H9 (cell line): ENCODE results near the gene HNRNPLL. TPM values are rescaled to one million over a fixed set of nuclear protein-coding genes. Genes with fewer than 3 reads are reported as not detected.

Source experiments
- DNase-seq: peaks from one replicate; pipeline ENCODE4 v3.0.0-alpha.2; 2017
- H2AFZ ChIP-seq: one replicate; pipeline ENCODE4 v1.6.1; 2013; ENCODE audit warnings: mild to moderate bottlenecking, low read length, control low read depth, moderate library complexity
- H2AK5ac ChIP-seq: 2 replicates; pipeline ENCODE4 v1.6.1; 2013; ENCODE audit warnings: low read length, control low read depth, mixed read lengths; ENCODE audit not compliant: insufficient read length
- H2BK120ac ChIP-seq: one replicate; pipeline ENCODE4 v1.6.1; 2013; ENCODE audit warnings: low read depth, mild to moderate bottlenecking, low read length, control low read depth, inconsistent platforms; ENCODE audit not compliant: poor library complexity, severe bottlenecking
- H2BK12ac ChIP-seq: 2 replicates; pipeline ENCODE4 v1.6.1; 2013; ENCODE audit warnings: low read length, control low read depth, mixed read lengths, low read depth; ENCODE audit not compliant: insufficient read length
- H2BK15ac ChIP-seq: 2 replicates; pipeline ENCODE4 v1.6.1; 2013; ENCODE audit warnings: low read depth, low read length, control low read depth
- H2BK20ac ChIP-seq: one replicate; pipeline ENCODE4 v1.6.1; 2013; ENCODE audit warnings: low read depth, mild to moderate bottlenecking, low read length, control low read depth, inconsistent platforms; ENCODE audit not compliant: poor library complexity, severe bottlenecking
- H2BK5ac ChIP-seq: 2 replicates; pipeline ENCODE4 v1.6.1; 2013; ENCODE audit warnings: low read length, control low read depth, mixed read lengths; ENCODE audit not compliant: insufficient read length
- H3K14ac ChIP-seq: 2 replicates; pipeline ENCODE4 v1.6.1; 2013; ENCODE audit warnings: low read length, control low read depth; ENCODE audit not compliant: insufficient read depth
- H3K18ac ChIP-seq: 2 replicates; pipeline ENCODE4 v1.6.1; 2013; ENCODE audit warnings: low read depth, mild to moderate bottlenecking, mixed read lengths, low read length, control low read depth; ENCODE audit not compliant: insufficient read length
- H3K23ac ChIP-seq: 2 replicates; pipeline ENCODE4 v1.6.1; 2013; ENCODE audit warnings: low read length, control low read depth, mixed read lengths, low read depth; ENCODE audit not compliant: insufficient read length
- H3K23me2 ChIP-seq: 2 replicates; pipeline ENCODE4 v1.6.1; 2013; ENCODE audit warnings: low read depth, mild to moderate bottlenecking, mixed read lengths, low read length, control low read depth; ENCODE audit not compliant: insufficient read length, poor library complexity, severe bottlenecking
- H3K27ac ChIP-seq: 2 replicates; pipeline ENCODE4 v1.5.1; 2013; ENCODE audit warnings: low read length, control low read depth, mixed read lengths, low read depth; ENCODE audit not compliant: insufficient read length
- H3K27me3 ChIP-seq: 2 replicates; pipeline ENCODE4 v1.6.1; 2013; ENCODE audit warnings: low read length, control low read depth, inconsistent platforms; ENCODE audit not compliant: insufficient read depth
- H3K4ac ChIP-seq: 2 replicates; pipeline ENCODE4 v1.6.1; 2013; ENCODE audit warnings: low read depth, mild to moderate bottlenecking, control low read depth, inconsistent platforms, low read length, moderate library complexity
- H3K4me1 ChIP-seq: 2 replicates; pipeline ENCODE4 v1.6.1; 2013; ENCODE audit warnings: low read length, control low read depth, inconsistent platforms; ENCODE audit not compliant: insufficient read depth
- H3K4me2 ChIP-seq: 2 replicates; pipeline ENCODE4 v1.6.1; 2013; ENCODE audit warnings: low read length, control low read depth, mixed read lengths; ENCODE audit not compliant: insufficient read length, insufficient read depth
- H3K56ac ChIP-seq: 2 replicates; pipeline ENCODE4 v1.6.1; 2013; ENCODE audit warnings: low read depth, mild to moderate bottlenecking, mixed read lengths, low read length, control low read depth; ENCODE audit not compliant: insufficient read length
- H3K79me1 ChIP-seq: 2 replicates; pipeline ENCODE4 v1.6.1; 2013; ENCODE audit warnings: low read depth, mild to moderate bottlenecking, moderate library complexity, low read length, control low read depth, inconsistent platforms; ENCODE audit not compliant: insufficient read depth, poor library complexity, severe bottlenecking
- H3K79me2 ChIP-seq: 2 replicates; pipeline ENCODE4 v1.6.1; 2013; ENCODE audit warnings: low read length, control low read depth, inconsistent platforms; ENCODE audit not compliant: insufficient read depth
- H3K9ac ChIP-seq: 2 replicates; pipeline ENCODE4 v1.6.1; 2013; ENCODE audit warnings: low read length, control low read depth, mixed read lengths; ENCODE audit not compliant: insufficient read length; ENCODE audit errors: extremely low read depth
- H3K9me3 ChIP-seq: one replicate; pipeline ENCODE4 v1.6.1; 2013; ENCODE audit warnings: low read depth, low read length, inconsistent platforms; ENCODE audit not compliant: control insufficient read depth
- H3T11ph ChIP-seq: one replicate; pipeline ENCODE4 v1.6.1; 2013; ENCODE audit warnings: mild to moderate bottlenecking, low read length, control low read depth, inconsistent platforms
- H4K20me1 ChIP-seq: one replicate; pipeline ENCODE4 v1.6.1; 2013; ENCODE audit not compliant: control insufficient read depth, insufficient read length, insufficient read depth
- H4K5ac ChIP-seq: 2 replicates; pipeline ENCODE4 v1.6.1; 2013; ENCODE audit warnings: low read depth, mild to moderate bottlenecking, mixed read lengths, low read length, control low read depth; ENCODE audit not compliant: insufficient read length
- H4K8ac ChIP-seq: replicated peaks from 2 replicates; pipeline ENCODE4 v1.6.1; 2013; ENCODE audit warnings: low read length, control low read depth, mixed read lengths, low read depth; ENCODE audit not compliant: insufficient read length
- H4K91ac ChIP-seq: 2 replicates; pipeline ENCODE4 v1.6.1; 2013; ENCODE audit warnings: low read depth, mild to moderate bottlenecking, moderate library complexity, mixed read lengths, low read length, control low read depth; ENCODE audit not compliant: insufficient read length
- H3K27ac Mint-ChIP-seq, 3 experiments: 2 replicates in 2 of 3; 3 replicates in 1 of 3; pipeline ENCODE4 v1.8.0; 2020 to 2021; ENCODE audit warnings: mixed read lengths in 3 of 3, mild to moderate bottlenecking in 1 of 3, moderate library complexity in 1 of 3
- H3K27me3 Mint-ChIP-seq: 2 replicates; pipeline ENCODE4 v1.8.0; 2021; ENCODE audit warnings: low read depth, mild to moderate bottlenecking, moderate library complexity, mixed read lengths
- H3K36me3 Mint-ChIP-seq, 3 experiments: 2 replicates in 2 of 3; 3 replicates in 1 of 3; pipeline ENCODE4 v1.8.0; 2020 to 2021; ENCODE audit warnings: low read depth in 3 of 3, mixed read lengths in 3 of 3; ENCODE audit not compliant: insufficient read depth in 1 of 3
- H3K4me1 Mint-ChIP-seq, 2 experiments: 2 replicates each; pipeline ENCODE4 v1.8.0; 2020; ENCODE audit warnings: mixed read lengths in 2 of 2
- H3K4me3 Mint-ChIP-seq, 2 experiments: 2 replicates in 1 of 2; 3 replicates in 1 of 2; pipeline ENCODE4 v1.8.0; 2020 to 2021; ENCODE audit warnings: mild to moderate bottlenecking in 2 of 2, mixed read lengths in 2 of 2, moderate library complexity in 1 of 2
- H3K9me3 Mint-ChIP-seq, 2 experiments: 2 replicates in 1 of 2; 3 replicates in 1 of 2; pipeline ENCODE4 v1.8.0; 2020; ENCODE audit warnings: mild to moderate bottlenecking in 2 of 2, mixed read lengths in 2 of 2, moderate library complexity in 1 of 2
- CTCF ChIP-seq: fragments of 200-600 bp; sonication (generic); conservative IDR thresholded peaks from 3 replicates; pipeline ENCODE4 v1.8.0; 2021; ENCODE audit warnings: antibody characterized with exemption, mild to moderate bottlenecking
- WGBS: extraction: QIAGEN DNeasy Blood & Tissue Kit; methylation state at CpG from one replicate; pipeline ENCODE4 v1.1.7; 2013; ENCODE audit warnings: missing lambda C conversion rate, low lambda C conversion rate, mixed read lengths; ENCODE audit not compliant: insufficient read length; ENCODE audit errors: extremely low coverage; 5-methylcytosine and 5-hydroxymethylcytosine counted together
- total RNA-seq: library from RNA; stranded (reverse); gene quantifications from 2 replicates; pipeline ENCODE4 v1.2.1, GENCODE V29; 2021

The HNRNPLL gene
- total RNA-seq, 1 experiment from 2014 or later = 52.3 TPM

- Histone ChIP-seq H2BK5ac (no peak overlapping the region), H3K79me2 (no peaks in the 10 kb centered on the region), H2BK15ac (no peak overlapping the region), H3K79me1 (no peaks in the 10 kb centered on the region), H3K4ac (no peak overlapping the region), H4K91ac (no peak overlapping the region), H3K14ac (no peak overlapping the region), H3K27me3 (no peaks in the 10 kb centered on the region), H3K56ac (no peak overlapping the region), H2AFZ (no peak overlapping the region), H3K18ac (no peak overlapping the region), H3K9ac (no peak overlapping the region), H3K27ac (no peak overlapping the region), H3K9me3 (no peaks in the 10 kb centered on the region), H2AK5ac (no peak overlapping the region), H4K5ac (no peak overlapping the region), H4K20me1 (no peaks in the 10 kb centered on the region), H3T11ph (no peak overlapping the region), H3K23me2 (no peaks in the 10 kb centered on the region), H2BK120ac (no peak overlapping the region), H3K23ac (no peak overlapping the region), H3K4me2 (no peak overlapping the region), H2BK12ac (no peak overlapping the region), H4K8ac (no peak overlapping the region), H3K4me1 (no peaks in the 10 kb centered on the region; the same call in 1 of the 2 replicates), H2BK20ac (no peak overlapping the region)
- no CpG with 5 or more reads among the region's 6 CpGs for WGBS
- no peaks in the 10 kb centered on the region for H3K27me3 Mint-ChIP-seq
- TF ChIP-seq CTCF = no peak
- no peaks in the 10 kb centered on the region for H3K36me3 Mint-ChIP-seq
- DNase-seq = no peak
- H3K4me3 Mint-ChIP-seq = no peak overlapping the region
- H3K9me3 Mint-ChIP-seq = no peaks in the 10 kb centered on the region
- no peak overlapping the region for H3K27ac Mint-ChIP-seq
- peaks cover 10 to 14% of the 10 kb centered on the region in 2 experiments for H3K4me1 Mint-ChIP-seq
Observed at GRCh38 chr2:38517284-38517683, 85.4 kb downstream of the HNRNPLL start.
